Left lobe of liver (tissue), 2 donors: ENCODE data around the gene PRDM16. TPM values are rescaled to one million over a fixed set of nuclear protein-coding genes. Genes with fewer than 3 reads are reported as not detected.

ENCODE experiments used
- ATAC-seq: fragments of 200-7000 bp; cut with Tn5 transposase; one replicate; pipeline ENCODE4 v1.9.1; 2020; ENCODE audit warnings: mild to moderate bottlenecking, moderate library complexity
- DNase-seq: peaks from one replicate; pipeline ENCODE4 v3.0.0-alpha.2; 2020; ENCODE audit warnings: low spot score
- total RNA-seq: library from RNA; stranded (reverse); gene quantifications from one replicate; pipeline ENCODE4 v1.2.1, GENCODE V29; 2021
- donor health status: DM: no; HTN: no; CAD: no; lungs with moderate emphysema.
- donor health status: DM: no; HTN: yes; CAD: no.

The PRDM16 gene
- total RNA-seq, 1 donor from 2014 or later = 0.43 TPM

DNA sequence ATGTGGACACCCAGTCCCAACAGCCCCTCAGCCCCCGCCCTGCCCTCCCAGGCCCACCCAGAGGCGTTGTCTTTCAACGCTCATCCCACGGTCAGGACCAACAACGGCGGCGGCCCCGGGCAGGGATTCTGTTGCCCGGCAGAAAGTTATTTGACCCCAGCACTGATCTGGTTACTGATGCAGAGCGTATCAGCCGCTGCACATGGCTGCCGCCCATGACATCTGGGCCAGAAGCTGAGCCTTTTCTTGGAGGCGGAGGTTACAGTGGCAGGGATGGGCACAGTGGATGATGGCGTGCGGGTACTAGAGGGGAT is 258.3 kb downstream of the PRDM16 start:
- DNase-seq (no peak), ATAC-seq (no peak)

DNA sequence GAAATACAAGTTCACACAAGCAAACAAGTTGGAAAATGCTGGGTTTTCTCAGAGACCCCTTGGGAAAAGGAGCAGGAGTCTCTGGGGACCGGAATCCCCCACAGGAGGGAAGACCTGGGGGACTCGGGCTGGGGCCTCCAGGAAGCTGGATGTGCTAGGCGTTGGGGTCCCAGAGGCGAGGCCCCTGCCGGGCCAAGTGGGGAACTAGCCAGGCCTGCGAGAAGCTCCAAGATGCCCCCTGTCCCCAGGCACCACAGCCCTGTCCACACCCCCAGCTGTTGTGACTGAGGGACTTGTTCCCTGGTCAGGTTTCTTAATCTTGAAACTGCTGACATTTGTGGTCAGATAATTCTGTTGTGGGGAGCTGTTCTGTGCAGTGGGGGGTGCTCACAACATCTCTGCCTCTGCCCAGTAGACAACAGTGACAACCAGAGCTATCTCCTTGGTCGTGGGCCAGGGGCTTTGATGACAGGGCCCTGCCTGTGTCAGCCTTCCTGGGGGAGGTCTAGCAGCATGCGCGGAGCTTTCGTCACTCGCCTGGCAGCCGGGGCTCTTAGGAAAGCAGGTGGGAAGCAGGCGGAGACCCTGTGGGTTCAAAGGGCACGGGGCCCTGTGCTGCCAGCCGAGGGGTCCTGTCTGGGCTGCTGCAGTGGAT is 259.1 kb downstream of the PRDM16 start:
- no peak for ATAC-seq
- no peak for DNase-seq

DNA sequence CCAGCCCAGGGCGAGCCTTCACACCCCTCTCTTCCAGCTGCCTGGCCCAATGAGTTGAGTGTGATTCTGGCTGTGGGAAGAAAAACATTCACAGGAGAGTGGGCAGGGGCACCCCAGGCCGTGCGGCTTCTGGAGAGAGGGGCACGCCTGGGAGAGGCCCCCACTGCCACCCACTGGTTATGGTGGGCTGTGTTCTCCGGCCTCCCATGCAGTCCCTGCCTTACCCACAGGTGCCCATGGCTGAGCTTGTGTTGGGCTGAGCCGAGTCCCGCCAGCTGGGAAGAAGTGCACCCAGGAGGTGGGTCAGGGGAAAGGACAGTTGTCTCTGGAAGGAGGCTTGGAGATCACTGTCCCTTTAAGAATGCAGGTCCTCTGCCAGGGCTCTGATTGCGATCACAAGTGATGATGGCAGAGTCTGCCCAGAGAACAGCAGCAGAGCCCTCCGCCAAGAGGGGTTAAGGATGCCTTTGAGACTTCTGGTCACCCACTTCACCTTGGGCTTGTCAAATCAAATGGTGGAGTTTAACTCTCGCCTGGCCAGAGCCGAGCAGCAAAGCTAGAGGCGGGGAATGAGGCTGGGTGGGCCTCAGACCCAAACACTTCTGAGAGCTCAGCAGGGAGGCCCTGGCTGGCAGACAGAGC is 260.8 kb downstream of the PRDM16 start:
- ATAC-seq (no peak), DNase-seq (no peak)

DNA sequence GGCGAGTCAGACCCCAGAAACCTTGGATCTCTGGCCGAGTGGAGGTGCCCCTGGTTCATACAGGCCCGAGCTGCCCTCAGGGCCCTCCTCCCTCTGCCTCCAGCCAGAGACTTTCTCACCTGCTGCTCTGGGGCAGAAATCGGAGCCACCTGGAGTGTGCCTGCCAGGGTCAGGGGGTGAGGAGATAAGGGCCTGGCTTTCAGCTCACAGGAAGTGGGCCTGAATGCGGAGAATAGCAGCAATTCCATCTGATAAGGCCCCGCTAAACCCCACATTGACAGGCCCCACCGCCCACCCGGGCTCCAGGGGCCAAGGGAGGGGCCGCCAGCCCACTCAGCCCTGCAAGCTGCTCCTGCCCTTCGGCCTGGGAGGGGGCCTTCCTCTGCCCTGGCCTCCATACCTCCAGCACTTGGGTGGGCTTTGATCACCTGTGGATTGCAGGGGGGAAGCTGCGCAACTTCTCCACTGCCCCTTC is 261.8 kb downstream of the PRDM16 start:
- no peak for DNase-seq
- no peak for ATAC-seq

DNA sequence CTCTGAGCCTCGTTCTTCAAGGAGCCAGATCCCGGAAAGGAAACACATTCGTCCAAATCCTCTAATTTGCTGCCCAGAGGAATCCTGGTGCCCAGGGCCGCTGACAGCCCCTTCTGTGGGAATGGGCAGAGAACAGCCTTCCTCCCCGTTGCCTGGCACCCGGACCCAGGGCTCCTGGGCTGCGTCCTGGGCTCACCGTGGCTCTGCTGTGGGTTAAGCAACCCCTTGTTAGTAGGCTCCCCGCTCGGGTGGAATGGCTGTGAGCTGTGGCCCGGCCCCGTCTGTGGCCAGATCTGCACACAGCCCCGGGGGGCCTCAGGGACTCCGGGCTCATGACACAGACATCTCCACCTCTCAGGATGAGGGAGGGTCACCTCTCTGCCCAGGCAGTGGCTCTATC is 262.6 kb downstream of the PRDM16 start:
- no peak for DNase-seq

DNA sequence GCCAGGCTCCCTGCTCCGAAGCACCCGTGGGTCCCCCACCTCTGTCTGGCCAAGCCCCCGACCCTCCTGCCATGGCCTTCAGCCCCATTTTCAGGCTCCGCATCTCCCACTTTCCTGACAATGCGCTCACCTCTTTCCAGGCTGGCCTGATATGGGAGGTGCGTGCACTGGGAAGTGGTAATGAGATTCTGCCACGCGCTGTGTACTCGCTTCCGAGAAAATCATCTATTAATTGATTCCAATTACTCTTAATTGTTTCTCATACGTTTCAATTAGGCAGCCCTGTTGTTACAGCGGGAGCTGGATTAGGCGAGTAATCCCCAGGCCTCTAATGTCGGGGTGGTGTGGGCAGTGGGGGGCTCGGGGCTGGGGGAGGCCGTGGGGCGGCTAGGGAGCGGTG is 263.0 kb downstream of the PRDM16 start:
- ATAC-seq (no peak), DNase-seq (no peak)

More for the DNA sequence above, 262.6 kb downstream of the PRDM16 start:
- no peak for ATAC-seq

DNA sequence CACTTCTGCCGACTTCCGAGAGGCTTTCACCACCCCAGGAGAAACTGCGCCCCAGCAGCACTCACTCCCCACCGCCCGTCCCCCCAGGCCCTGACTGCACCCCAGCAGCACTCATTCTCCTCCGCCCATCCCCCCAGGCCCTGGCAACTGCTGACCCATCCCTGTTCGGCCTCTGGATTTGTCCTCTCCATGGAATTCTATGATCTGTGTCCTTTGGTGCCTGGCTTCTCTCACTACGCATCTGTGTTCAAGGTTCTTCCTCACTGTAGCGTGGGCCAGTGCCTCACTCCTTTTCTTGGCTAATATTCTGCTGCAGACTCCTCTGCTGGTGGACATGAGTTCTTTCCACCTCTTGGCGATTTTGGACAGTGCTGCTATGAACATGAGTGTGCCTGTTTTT is 263.7 kb downstream of the PRDM16 start:
- ATAC-seq = no peak
- DNase-seq = no peak

DNA sequence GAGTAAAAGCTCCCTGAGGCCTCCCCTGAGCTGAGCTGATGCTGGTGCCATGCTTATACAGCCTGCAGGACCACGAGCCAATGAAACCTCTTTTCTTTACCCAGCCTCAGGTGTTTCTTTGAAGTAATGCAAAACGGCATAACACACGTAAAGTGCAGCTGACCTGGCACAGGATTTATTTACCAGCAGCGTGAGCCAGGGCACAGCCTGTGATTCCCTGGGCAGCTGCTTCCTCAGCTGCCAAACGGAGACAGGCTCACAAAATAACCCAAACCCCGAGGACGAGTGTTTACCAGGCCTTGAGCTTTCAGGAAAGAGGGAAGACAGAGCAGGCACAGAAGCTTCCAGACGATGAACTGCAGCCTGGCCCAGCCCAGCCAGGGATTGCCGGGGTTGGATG is 264.9 kb downstream of the PRDM16 start:
- ATAC-seq (peak; percentile 36), DNase-seq (no peak)

DNA sequence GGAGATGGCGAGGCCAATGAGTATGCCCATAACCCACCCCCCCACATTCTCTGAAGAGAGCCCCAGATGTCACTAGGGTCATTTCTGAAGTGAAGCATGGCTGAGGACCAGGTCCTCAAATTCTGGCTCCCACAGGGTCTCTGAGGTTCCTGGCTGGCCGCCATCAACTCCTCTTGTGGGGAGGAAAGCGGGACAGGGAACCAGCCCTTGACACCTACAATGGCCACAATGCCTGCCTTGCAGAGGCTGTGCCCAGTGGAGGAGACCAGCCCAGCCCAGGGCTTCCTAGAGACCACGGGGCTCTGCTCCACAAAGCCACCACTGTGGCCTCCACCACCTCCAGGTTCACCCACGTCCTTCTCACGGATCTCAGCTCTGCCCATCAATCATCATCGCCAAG is 265.4 kb downstream of the PRDM16 start:
- ATAC-seq (no peak), DNase-seq (no peak)

DNA sequence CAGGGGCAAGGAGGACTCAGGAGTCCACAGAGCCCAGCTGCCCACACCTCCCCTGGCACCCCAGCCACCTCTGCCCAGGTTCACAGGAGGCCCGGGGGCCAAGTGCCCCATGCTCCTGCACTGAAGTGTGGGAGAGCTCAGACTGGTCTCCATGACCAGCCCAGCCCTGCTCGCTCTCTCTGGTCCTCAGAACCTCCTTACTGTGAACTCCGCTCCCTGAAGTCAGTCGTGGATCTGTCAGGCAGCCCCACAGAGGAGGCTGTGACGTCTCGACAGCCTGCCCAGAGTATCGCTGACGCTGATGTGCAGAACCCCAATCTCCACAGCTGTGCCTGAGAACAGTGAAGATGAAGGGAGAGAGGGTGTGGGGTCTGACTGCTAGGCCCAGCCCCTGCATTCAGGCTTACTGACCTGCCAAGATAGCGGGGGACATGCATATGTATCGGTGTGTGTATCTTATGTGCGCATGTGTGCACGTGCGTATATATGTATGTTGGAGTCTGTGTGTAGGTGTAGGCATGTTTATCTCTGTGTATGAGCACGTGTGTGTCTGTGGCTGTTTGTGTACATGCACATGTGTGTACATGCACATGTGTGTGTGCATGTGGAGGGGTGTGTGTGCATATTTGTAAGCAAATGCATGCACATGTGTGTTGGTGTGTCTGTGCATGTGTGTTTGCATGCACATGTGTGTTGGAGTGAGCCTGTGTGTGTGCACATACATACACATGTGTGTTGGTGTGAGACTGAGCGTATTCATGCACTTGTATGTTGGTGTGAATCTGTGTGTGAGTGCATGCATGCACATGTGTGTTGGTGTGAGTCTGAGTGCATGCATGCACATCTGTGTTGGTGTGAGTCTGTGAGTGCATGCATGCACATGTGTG is 267.0 kb downstream of the PRDM16 start:
- ATAC-seq (no peak), DNase-seq (no peak)

DNA sequence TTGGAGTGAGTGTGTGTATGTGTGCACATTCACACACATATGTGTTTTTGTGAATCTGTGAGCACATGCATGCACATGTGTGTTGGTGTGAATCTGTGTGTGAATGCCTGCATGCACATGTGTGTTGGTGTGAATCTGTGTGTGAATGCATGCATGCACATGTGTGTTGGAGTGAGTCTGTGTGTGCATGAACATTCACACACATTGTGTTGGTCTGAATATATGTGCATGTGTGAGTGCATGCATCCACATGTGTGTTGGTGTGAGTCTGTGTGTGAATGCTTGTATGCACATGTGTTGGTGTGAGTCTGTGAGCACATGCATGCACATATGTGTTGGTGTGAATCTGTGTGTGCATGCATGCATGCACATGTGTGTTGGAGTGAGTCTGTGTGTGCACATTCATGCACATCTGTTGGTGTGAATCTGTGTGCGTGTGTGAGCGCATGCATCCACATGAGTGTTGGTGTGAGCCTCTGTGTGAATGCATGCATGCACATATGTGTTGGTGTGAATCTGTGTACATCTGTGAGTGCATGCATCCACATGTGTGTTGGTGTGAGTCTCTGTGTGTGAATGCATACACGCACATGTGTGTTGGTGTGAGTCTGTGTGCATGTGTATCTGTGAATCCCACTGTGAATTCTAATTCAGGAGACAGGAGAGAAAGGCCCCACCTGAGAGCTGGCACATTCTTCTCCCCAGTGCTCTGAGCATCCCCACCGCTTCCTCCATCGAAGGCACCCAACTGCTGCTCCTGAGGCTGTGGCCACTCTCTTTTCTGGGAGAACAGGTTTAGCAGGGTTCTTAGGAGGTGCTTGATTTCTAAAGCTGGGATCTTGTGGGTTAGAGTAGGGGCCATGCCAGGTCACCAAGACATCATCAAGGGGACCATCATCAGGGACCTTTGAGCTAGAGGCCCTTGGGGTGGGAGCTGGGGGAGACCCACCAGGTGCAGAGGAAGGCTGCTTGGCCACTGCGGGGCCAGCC is 267.9 kb downstream of the PRDM16 start:
- DNase-seq (no peak), ATAC-seq (no peak)

DNA sequence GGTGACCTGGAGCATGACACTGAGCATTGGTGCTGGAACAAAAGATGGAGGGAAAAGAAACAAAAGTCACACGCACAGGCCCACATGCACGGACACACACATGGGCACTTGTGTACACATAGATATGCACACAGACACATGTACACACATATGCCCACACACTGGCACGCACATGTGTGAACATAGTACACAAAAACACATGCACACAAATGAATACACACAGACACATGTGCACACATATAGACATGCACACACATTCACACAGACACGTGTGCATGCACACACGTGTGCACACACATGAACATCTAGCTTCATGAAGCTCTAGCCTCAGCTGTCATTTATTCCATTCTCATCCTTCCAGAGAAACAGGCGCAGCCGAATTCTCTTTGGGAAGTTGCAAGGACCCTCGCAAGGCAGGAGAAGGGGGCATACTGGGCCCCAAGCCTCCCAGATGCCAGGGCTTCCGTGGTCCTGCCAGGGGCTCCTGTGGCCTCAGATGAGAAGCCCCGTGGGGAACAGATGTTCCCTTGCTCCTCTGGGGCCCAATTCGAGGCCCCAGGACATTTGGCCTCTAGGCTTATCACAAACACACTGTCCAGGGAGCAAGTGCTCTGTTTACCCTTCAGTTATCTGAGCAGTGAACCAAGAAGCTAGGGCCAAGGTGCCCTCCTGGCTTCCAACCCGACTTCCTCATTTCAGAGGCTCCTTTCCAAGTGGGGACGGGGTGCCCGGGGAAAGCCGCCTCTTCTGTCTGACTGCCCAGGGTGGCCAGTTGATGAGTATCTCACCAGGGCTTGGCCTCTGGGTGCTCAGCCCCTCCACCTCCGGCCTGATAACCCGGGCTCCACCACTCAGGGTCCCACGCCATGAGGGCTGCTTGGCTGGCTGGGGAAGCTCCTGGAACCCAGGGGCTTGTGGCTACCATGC is 269.1 kb downstream of the PRDM16 start:
- ATAC-seq (no peak), DNase-seq (no peak)

DNA sequence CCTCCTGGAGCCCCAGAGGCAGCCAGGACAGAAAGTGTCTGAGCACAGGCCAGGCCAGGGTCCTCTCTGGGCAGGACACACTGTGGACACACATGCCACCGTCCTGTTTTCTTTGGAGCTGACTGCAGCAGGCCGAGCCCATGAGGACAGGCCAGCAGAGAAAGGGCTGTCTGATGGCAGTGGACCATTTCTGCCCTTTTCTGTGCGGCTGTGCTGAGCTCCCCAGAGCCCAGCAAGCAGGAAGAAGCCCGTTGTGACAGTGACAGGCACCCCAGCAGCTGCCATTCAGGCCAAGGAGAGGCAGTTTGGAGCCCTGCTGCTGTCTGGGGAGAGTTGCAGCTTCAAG is 269.7 kb downstream of the PRDM16 start:
- ATAC-seq (no peak), DNase-seq (no peak)

DNA sequence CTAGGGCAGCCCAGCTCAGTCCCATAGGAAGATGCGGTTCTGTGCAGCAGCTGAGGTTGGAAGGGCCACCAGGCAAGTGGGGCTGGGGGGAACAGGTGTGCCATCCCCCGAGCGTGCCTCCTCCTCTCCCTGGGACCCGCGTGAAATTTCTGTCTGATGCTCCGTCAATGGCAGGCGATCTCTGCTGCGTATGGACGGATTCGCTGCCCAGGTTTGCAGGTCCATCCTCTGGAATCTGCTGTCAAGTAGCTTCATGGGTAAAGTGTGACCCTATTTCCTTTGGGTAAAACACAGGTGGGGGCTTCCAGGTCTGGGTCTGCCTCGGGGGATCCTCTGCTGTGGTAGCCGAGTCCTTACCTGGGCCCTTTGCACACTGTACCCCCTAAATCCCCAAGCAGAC is 270.9 kb downstream of the PRDM16 start:
- no peak for ATAC-seq
- no peak for DNase-seq

DNA sequence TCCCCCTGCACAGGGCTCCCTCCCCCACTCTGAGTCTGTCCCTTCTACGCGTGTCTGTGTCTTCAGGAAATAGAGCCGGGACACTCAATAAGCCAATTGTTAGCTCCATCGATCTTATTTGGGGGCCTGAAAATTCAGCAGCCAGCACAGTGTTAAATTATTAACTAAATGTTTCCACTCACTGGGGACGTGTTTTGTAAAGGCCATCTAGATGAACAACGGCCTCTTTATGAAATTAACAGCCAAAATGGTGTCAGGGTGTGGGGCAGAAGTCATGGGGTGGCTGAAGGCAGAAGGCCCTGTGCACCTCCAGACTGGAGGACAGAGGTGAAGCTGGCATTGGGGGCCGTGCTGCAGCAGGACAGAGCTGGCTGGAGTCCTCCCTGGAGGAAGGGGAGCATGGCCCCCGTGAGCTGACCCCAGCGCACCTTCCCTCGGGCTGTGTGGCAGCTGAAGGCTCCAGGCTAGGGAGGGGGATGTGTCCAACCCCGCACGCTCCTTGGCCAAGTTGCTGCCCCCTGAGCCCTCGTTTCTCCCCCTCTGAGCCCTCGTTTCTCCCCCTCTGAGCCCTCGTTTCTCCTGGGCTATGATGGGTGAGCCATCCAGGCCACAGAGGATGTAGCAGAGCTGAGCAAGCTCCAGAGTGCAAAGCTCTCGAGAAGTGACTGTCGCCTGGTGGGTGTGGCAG is 271.7 kb downstream of the PRDM16 start:
- ATAC-seq = no peak
- DNase-seq = no peak

DNA sequence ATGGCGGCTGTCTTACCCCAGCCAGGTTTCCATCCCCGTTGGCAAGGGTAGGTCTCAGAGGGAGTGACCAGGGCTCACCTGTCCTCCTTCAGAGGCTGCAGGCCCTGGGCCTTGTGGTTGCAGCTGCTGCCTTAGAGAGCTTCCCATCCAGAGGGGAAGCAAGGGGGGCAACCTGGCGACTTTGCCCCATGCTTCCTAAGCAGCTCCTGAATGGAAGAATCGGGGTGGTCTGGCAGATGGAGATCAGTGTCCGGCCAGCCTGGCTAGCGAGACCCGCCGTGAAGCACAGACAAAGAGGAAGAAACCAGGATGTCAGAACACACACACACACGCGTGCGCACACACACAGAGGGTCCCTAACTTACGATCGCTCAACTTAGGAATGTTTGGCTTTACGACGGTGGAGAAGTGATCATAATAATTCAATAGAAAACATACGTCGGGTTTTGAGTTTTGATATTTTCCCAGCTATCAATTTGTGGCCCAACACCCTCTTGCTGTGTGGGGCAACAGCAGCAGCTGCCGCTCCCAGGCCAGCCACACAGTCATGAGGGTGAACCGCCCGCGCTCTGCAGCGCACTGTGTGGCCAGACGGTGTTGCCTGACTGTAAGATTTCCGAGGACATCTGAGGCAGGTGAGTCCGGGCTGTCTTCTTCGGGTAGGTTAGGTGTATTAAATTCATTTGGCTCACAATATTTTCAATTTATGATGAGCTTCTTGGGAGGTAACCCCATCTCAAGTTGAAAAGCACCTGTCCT is 272.4 kb downstream of the PRDM16 start:
- no peak for ATAC-seq
- no peak for DNase-seq

DNA sequence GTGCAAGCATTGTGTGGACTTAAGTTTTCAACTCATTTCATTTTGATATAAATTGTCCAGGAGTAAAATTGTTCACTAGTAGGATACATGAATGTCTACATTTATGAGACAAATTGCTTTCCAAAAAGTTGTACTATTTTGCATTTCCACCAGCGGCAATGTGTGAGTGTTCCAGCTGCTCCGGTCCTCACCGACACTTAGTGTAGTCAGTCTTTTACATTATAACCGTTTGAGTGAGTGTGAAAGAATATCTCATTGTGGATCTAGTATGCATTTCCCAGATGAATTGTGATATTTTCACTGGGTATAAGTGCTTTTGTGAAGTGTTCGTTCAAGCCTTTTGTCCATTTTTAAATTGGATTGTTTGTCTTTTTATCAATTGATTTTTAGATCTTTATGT is 274.0 kb downstream of the PRDM16 start:
- no peak for DNase-seq
- no peak for ATAC-seq

DNA sequence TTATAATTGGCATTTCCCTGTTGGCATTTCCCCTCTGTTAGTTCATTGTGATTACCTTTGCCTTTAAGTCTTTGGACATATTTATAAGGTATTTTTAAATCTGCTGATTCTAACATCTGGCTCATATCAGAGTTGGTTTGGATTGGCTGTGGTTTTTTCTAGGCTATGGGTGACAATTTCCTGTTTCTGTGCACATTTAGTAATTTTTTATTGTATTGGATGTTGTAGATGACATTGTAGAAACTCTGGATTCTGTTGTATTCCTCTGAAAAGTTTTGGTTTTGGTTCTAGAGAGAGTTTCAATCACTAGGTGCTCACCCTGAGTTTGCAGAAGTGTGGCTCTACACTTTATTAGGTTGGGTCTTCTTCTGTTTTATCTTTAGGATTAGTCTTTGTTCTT is 275.4 kb downstream of the PRDM16 start:
- ATAC-seq (no peak), DNase-seq (no peak)

DNA sequence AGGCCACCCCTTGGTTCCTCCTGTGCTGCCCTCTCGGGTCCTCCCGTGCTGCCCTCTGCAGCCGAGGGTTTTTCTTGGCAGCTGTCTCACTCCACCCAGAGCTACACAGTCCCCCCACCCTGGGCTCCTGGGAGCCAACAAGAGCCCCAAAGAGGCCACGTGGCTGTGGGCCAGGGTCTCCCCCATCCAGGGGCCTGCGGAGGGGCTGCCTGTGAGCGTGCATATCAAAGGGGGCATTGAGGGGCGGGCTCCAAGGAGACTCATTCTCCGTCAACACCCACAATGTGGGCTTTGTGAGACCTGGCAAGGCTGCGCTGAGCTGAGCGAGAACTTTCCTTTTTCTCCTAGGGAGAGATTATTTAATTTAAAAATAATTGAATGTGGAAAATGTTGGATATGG is 276.8 kb downstream of the PRDM16 start:
- no peak for DNase-seq
- ATAC-seq = no peak
